Stimulated activated CD8-positive, alpha-beta memory T cell treated with anti-CD3 and anti-CD28 coated beads, Interleukin-4, amount 100 ng/mL, for 1 hour (primary cell): ENCODE results near the gene HDAC4.

Experiments
- DNase-seq, 2 donors: peaks; one replicate each; pipeline ENCODE4 v3.0.0-alpha.2; 2020; ENCODE audit warnings: low read depth in 2 of 2, low spot score in 1 of 2

The HDAC4 gene

DNA sequence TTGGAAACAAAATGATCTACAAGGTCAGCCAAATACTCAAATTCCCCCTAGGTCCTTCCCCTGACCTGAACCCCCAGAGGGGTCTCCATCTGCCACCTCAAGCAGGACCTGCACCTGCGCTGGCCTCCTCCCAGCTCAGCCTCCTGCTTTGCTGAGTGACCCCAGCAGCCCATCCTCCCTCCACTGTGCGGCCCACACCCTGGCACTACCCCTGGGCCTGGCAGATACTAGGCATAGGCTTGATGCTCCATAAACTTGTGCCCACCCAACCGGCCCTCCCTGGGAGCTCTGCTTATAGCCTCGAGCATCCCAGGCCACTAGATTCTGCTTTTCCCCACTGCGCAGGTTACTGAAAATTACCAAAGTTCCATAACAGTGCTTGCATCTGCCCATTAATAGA lies 156.2 kb downstream of the HDAC4 start:
- no peak for DNase-seq

DNA sequence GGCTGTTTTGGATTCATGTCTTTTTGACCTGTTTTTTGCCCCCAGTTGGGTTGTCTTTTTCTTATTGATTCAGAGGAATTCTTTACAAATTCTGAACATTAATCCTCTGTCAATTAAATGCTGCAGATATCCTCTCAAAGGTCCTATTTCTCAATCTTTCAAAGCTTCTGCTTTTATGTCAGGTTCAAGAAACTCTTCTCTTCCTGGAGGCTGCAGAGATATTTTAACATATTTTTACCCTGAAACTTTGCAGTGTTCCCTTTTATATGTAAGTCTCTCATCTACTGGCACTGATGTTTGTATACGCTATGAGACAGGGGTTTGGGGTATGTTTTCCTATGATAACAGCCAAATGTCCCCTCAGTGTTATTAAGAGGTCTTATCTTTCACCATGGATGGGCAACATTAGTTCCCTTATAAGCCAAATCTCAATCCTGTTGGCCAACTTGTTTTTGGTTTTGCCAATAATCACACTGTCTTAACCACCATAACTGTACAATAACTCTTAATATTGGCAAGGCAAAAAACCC lies 159.3 kb downstream of the HDAC4 start:
- no peak for DNase-seq

DNA sequence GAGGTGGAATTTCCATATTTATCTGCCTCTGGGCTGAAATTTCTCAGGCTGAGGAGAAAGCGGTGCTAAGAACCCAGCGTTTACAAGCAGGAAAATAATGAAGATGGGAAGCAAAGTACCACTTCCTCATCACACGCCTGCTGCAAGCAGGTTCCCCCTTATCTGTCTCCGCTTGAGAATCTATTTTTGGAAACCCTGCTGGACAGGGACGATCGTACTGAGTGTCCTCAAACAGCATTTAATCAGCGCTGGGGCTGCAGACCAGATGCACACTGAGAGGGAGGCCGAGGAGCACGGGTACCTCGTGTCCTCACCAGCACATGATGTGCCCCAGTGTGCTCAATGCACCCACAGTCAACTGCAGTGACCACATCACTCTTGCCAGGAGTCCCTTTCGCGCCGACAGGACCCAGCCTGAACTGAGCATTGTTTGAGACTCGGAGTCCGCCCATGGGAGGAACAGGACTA lies 160.4 kb downstream of the HDAC4 start:
- DNase-seq, result no peak

DNA sequence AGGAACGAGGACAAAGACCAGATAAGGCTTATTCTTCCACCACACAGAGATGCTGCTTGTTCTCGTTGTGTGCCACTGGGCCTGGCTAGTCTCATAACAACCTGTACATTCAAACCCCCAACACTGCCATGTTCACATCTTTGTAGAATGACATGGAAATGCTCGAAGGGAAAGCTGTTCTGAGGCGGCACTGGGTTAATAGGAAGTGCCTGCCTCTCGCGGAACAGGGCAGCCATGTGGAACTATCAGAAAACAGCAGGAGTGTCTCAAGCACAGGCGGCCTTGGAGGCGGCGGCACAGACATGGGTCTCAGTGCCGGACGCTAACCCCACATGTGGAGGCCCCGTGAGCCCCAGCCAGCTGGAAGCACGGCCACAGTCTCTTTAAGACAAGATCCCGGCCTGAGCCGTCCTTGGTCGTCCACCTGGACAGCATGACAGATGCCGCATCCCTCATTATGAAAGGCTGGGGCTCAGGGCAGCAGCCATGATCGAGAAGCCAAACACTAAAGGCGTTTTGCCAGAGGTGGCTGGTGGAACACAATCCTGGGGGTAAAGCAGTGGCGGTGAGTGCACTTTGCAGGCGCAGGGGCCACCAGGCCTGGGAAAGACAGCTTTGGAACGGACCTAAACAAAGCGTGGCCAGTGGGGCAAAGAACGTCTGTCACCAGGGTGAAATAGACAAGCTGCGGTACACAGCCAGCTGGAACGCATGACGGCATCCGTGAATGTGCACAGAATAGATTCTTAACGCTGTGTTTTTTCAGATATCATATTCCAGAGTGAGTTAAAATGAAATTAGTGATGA lies 161.0 kb downstream of the HDAC4 start:
- DNase-seq, result no peak

DNA sequence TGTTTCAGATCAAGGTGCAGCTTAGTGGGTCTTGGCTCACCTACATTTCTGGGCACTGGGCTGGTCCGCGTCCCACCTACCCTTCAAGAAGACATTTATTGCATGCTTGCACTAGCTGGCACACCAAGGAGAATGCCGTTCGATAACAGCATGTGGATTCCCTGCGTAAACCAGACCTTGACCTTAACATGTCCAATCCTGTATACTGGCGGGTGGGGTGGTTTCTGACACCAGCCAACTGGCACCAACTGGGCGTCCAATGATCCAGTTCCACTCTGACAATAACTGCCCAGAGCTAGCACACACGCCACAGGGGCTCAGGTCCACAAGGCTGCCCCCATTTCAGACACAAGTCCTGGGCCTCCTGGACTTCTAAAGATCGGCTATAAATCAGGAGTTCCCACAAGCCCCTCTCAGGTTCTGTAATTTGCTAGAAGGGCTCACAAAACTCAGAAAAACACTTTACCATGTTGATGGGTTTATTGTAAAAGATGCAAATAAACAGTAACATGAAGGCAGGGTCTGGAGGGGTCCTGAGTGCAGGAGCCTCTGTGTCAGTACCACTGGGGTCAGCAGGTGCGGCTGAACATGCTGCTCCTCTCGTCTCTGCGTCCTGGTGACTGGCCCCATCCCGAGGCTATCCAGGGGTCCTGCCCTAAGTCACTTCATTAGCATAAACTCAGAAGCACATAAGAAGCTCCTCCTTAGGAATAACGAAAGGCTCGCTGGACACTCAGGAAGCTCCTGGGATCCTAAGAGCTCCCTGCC lies 161.8 kb downstream of the HDAC4 start:
- DNase-seq, result no peak

DNA sequence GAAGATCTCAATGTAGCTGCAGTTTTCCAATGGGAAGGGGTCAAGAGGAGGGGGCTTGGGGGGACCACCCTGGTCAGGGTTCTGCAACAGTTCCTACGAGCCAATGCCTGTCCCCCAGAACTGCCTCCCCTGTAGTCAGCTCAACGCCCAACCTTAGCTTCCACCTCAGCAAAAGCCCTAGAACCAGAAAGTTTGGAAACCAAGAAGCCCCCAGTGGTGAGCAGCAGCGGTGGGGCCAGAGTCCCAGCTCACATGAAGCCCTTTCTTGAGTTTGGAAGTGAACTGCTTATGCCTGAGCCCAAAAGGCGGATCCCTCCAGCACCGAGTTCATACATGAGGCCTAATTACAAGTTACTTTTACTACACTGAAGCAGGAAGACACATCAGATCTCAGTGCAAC lies 162.4 kb downstream of the HDAC4 start:
- DNase-seq, result no peak

DNA sequence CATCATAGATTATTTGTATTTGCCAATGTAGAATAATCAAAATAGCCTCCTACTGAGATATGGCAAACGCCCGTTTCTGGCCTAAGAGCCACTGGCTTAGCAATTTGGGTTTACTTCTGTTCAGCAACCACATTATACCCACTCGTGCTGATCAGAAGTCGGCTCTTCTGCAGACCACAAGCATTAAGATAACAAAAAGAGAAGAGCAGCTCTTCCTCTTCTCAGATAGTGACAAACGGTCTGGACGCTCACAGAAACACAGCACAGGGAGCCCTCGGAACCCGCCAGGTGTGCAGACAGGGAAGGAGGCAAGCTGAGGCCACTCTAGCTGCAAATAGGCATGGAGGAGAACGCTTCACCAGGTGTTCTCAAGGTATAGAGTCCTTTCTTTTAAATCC lies 164.0 kb downstream of the HDAC4 start:
- no peak for DNase-seq

DNA sequence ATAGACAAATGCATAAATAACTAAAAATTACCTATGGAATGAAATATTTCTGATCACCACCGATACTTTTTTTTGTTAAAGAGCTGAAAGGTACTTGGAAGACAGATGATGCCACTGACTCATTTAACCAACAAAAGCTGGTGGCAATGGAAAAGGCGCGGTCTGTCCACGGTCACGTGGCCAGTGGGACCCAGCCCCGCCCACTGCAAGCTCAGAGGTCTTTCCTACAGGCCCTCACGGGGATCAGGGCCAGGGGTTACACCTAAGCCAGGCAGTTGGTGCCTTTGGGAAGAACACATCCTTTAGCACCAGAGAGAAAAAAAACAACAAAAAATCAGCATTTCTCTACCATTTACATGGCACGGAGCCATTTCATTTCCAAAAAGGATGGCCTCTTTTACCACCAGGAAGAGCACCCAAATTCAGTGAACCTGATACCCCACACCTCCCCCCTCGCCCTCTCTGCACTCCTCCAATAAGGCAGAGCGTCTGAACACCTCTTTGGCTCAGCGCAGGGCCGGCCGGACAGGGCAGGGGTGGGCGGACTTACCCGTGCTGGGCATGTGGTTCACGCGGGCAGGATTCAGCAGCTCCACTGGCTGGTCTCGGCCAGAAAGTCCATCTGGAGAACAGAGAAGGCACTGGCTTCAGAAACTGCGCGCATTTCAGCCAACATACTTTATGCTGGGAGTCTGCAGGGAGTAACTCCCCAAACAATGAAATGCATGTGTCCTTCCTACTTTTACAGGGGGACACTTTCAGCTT lies 164.6 kb downstream of the HDAC4 start:
- no peak for DNase-seq

DNA sequence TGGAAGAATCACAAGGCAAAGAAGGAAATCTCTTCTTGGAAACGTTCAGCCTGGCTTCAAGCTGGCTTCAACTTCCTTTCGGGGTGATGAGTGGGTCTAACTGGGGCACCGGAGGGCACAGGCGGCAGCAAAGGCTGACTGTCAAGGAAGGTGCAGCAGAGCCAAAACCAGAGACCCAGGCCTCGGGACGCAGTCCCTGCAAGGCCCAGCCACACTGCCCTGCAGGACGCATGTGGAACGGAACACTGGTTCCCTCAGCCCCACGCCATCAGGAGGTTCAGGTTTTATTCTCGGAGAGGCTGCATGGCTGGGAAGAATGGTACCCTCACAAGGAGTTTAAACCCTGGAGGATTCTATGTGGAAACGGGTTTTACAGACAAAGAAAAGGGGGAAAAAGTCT lies 165.5 kb downstream of the HDAC4 start:
- DNase-seq, result no peak

DNA sequence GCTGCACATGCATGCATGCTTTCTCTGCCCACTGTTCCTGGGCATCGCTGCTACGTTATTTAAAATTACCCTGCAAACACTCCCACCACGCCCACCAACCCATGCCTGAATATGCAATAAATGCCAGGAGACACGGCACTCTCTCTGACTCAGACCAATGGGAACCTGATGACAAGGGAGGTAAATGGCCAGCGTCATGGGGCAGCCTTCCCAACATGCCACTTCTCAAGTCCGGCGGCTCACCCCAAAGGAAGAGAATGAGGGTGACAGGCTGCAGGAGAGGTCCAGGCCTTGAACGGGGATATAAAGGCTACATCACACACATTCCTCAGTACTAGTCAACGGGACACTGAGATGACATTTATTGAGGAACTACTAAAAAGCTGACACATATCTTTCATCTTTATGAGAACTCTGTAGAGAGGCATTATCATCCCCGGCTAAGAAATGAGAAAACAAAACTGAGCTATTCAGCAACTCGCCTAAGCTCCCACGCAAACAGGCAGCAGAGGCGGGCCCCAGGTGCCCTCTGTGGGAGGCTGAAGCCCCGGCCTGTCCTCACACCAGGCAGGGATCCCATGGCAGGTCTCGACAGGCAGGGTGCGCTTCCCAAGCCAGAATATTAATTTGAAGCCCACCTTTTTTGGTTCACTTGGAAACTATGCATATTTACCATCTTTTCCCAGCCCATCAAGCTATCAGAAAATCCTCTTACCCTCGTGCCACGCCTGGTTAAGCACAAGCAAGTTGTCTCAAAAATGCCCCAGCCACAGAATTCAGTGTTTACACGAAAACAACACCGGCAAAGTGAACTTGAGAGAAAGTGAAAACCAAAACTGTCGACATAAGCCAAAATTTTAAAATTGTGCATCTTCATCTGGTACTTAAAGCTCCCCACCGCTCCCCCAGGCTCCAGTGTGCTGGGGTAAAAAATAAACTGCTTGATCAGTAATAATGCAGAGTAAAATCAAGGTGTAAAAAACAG lies 166.3 kb downstream of the HDAC4 start:
- no peak for DNase-seq

DNA sequence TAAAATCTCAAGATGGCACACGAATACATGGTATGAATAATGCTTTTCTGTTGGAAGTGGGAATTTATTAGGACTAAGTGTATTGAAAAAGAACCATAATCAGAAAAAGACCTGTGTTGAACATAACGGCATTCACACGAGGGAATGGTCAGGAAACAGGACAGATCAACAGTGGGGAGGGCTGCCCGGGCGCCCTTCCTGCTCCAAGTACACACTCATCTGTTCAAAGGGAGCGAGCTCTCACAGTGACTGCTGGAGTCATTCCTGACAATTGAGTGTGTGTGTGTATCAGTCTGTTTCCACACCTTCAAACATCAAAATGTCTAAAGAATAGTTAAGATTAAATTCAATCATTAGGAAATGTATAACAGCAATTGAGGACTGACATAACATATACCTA lies 167.2 kb downstream of the HDAC4 start:
- no peak for DNase-seq

DNA sequence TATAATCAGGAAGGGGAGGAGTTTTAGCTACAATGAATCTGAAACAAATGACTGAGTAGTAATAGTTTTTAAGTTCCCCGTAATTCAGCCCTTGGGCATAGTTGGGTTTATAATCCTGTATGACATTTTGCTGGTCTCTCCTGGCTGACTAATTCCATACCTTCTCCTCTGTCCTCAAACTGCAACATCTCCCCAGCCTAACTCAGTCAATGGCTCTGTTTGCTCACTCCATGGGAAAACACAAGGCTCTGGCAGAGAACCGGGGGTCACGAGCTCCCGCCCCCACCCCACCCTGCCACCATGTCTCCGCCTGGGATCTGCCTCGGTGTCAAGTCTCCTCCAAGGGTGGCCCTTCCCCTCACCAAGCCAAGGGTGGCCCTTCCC lies 168.6 kb downstream of the HDAC4 start:
- DNase-seq, result no peak

DNA sequence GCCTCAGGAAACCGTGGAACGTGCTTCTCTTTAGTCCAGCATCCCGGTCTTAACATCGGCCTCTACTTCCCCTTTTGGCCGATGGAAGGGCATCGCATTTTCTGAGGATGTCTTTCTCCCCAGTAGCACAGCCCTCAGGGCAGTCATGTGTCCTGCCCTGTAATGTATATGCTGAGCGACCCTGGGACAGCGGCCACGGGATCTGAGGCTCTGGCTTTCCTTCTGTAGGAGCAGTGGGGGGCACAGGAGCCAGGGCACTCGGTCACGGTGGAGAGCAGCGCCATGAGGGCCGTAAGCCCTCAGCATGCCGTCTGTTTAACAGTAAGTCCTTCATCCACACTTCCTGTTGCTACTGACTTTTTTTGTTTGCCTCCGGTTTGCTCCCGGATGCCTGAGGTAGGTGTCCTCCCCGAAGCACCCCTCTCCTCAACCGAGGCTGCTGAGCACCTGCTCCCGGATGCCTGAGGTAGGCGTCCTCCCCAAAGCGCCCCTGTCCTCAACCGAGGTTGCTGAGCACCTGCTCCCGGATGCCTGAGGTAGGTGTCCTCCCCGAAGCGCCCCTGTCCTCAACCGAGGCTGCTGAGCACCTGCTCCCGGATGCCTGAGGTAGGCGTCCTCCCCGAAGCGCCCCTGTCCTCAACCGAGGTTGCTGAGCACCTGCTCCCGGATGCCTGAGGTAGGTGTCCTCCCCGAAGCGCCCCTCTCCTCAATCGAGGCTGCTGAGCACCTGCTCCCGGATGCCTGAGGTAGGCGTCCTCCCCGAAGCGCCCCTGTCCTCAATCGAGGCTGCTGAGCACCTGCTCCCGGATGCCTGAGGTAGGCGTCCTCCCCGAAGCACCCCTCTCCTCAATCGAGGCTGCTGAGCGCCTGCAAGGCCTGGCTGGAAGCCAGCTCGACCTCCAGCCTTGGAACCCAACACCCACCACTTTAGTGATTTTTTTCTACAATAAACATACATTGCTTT lies 169.3 kb downstream of the HDAC4 start:
- no peak for DNase-seq

DNA sequence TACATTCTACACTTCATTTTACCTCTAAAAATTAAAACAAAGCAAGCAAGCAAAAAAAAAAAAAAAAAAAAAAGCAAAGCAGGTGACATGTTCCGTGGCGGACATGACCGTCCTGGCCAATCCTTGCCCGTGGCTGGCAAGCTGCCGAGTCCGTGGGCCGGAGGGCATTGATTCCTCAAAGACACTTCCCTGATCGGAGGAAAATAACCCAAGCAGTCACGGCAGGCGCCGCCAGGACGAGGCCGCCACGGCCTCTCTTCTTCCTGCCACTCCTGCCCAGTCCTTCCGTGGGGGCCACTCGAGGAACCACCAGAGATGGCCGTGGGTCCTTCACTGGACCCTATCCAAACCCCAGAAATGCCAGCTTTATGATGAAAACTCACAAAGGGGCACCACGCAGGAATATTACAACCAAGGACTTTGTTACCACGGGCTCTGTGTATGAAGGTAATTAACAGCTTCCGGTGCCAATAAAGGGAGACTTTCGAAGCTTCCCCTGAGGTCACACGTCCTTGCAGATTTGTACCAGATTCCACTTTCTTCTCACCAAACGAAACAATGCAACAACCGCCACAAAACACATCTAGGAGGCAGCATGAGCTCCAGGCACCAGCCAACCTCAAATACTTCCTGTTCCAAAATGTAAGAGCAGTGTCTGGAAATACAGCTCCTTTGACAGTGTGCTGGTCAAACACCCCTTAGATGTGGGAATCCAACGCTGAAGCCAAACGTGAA lies 170.3 kb downstream of the HDAC4 start:
- no peak for DNase-seq

DNA sequence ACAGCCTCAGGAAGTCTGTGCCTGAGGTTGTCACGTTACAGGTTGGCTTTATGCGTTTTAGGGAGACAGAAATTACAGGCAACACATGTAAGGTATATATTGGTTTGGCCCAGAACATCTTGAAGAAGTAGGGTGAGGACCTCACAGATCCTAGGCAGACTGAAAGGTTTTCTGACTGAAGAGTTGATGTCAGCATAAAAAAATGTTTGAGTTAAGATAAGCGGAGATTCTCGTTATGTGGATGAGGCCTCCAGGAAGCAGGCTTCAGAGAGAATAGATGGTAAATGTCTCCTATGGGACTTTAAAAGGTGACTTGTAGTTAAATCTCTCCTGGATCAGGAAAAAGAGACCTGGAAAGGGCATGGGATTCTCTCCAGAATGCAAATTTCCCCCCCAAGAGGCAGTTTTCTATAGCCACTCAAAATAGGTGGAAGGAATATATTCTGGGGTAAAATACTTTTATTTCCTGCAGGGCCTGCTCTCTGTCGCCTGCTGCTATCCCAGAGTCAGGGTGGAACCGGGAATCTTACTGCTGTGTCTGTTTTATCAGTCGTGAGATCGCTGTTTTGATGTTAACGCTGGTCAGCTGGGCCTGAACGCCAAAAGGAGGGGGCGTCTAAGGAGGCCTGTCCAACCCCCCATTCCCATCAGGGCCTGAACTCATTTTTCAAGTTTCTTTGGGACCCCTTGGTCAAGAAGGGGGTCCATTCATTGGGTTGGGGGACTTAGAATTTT lies 171.1 kb downstream of the HDAC4 start:
- no peak for DNase-seq

DNA sequence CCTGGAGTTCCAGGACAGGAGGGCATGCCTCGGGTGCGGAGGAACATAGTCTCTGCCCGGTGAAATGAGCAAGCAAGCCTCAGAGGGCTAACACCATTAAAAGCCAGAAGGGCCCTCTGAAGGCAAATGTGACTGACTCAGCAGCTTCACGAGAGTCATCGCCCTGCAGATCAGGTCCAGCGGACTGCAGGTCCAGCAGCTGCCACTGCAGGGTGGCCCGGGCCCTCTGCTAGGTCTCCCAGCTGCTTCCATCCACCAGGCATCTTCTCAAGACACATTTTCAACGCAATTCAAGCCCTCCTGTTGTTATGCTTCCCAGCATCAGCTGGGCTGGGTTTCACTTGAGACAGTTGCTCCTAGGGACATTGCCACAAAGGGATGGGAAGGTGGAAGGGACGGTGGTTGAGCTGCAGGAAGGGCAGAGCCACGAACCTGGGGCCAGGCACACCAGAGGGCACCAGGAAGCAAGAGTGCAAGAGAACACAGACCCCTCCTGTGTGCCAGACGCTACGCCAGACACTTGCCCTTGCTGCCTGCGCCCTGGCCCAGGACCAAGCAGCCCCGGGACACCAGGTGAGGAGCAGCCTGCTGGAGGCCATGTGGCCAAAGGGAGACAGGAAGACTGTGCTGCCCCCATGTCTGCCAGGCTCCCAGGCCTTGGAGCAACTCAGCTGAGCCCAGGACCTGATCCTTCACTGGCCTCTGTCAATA lies 173.0 kb downstream of the HDAC4 start:
- no peak for DNase-seq
